Heart left ventricle (tissue), 16 donors: ENCODE measurements around the gene GOLGA8N. TPM values are rescaled to one million over a fixed set of nuclear protein-coding genes. Genes with fewer than 3 reads are reported as not detected.

Experiments
- ATAC-seq, 4 donors: fragments of 200-7000 bp; cut with Tn5 transposase; one replicate each; pipeline ENCODE4 v1.9.1; 2020 to 2022; ENCODE audit warnings: moderate library complexity in 4 of 4, mild to moderate bottlenecking in 3 of 4, moderate number of reproducible peaks in 1 of 4
- DNase-seq, 5 donors: peaks; one replicate each; pipeline ENCODE4 v3.0.0-alpha.2; 2020
- H3K27ac ChIP-seq, 12 donors: fragments of 200-600 bp; sonication (generic) in 4 of 12; one replicate each; pipeline versions ENCODE4 v1.5.0 to v1.8.0; 2016 to 2022; ENCODE audit warnings: mild to moderate bottlenecking in 2 of 12
- H3K27me3 ChIP-seq, 9 donors: fragments of 200-600 bp; sonication (generic) in 2 of 9; one replicate each; pipeline versions ENCODE4 v1.5.1 to v1.8.0; 2016 to 2022; ENCODE audit warnings: mild to moderate bottlenecking in 3 of 9
- H3K36me3 ChIP-seq, 9 donors: fragments of 200-600 bp; sonication (generic) in 2 of 9; one replicate each; pipeline versions ENCODE4 v1.5.0 to v1.8.0; 2018 to 2022; ENCODE audit warnings: mild to moderate bottlenecking in 2 of 9
- H3K4me1 ChIP-seq, 12 donors: fragments of 200-600 bp; sonication (generic) in 4 of 12; one replicate each; pipeline versions ENCODE4 v1.5.0 to v1.8.0; 2016 to 2022; ENCODE audit warnings: mild to moderate bottlenecking in 3 of 12
- H3K4me3 ChIP-seq, 12 donors: fragments of 200-600 bp; sonication (generic) in 4 of 12; one replicate each; pipeline versions ENCODE4 v1.5.0 to v1.8.0; 2017 to 2022; ENCODE audit warnings: mild to moderate bottlenecking in 9 of 12, moderate library complexity in 4 of 12
- H3K9me3 ChIP-seq, 12 donors: fragments of 200-600 bp; sonication (generic) in 4 of 12; one replicate each; pipeline versions ENCODE4 v1.5.0 to v1.8.0; 2016 to 2022; ENCODE audit warnings: mild to moderate bottlenecking in 1 of 12
- POLR2A ChIP-seq, 2 donors: fragments of 450-650 bp; IDR thresholded peaks; one replicate each; pipeline ENCODE4 v1.6.1; 2017; ENCODE audit warnings: antibody characterized with exemption in 2 of 2, mild to moderate bottlenecking in 2 of 2, moderate library complexity in 2 of 2
- WGBS, 4 donors: extraction: QIAGEN DNeasy Blood & Tissue Kit in 2 of 4; methylation state at CpG; one replicate each; pipeline versions ENCODE4 v1.1.5 to v1.1.7; 2013 to 2018; 5-methylcytosine and 5-hydroxymethylcytosine counted together
- intact Hi-C, 10 donors: fragments of 100-400 bp; cut with DNase I; formaldehyde crosslinking; loops; one replicate each; pipeline versions ENCODE4 v1.11.1 to v1.14.2; 2022
- polyA plus RNA-seq, 2 donors: library from polyadenylated mRNA; stranded (reverse); fragments of 200-250 nt; gene quantifications; one replicate each; pipeline ENCODE4 v1.2.3, GENCODE V29; 2013
- total RNA-seq, 9 donors: library from RNA; depleted of rRNA in 2 of 9; stranded (reverse); fragments of >200 nt in 2 of 9; fragmentation: NEBNext Ultra II Directional in 3 of 9; extraction: Animal tissue kit (Norgen Biotek cat#: 25700) in 3 of 9; gene quantifications; one replicate each; pipeline versions ENCODE4 v1.1.0 to v1.2.4, GENCODE V29; 2016 to 2023
- TF ChIP-seq, protein P1 (sequence below), 12 donors: fragments of 200-600 bp; sonication (generic) in 4 of 12; IDR thresholded peaks; one replicate each; pipeline versions ENCODE4 v1.5.0 to v1.8.0; 2018 to 2022; ENCODE audit warnings: antibody characterized with exemption in 12 of 12, mild to moderate bottlenecking in 5 of 12
- donor health status: ischemic (EF 13 %, LVEDD 7.1; RV severe dilation, severe dysfunction).
- donor health status: healthy with polysubstance abuse.
- donor health status: DM: no; HTN: yes; CAD: no.
- donor health status: DM: no; HTN: no; CAD: no.
- donor health status: ischemic (EF 25% LVEDD 6.9; RV normal size, moderate dysfunction).
- donor health status: ischemic (EF 25% LVEDD 5.7; RV mildly dilated, moderate dysfunction).
- donor health status: healthy.
- donor health status: DM: yes; HTN: yes; CAD: no.
- donor health status: ischemic (EF 35%, LVEDD 5.7; RV mildly dilated, moderate dysfunction).
- donor health status: nonischemic (EF 11% LVEDD 7.7; RV severe dilation, severe dysfunction).
- donor health status: DM: yes; HTN: yes; CAD: no.
- donor health status: PGD.
- donor health status: ischemic (EF 29% LVEDD 5.4; RV normal size, mild dysfunction).
- donor health status: nonischemic (EF 23%, LVEDD 6.1; RV moderate dilation, normal function).

Gene GOLGA8N
- total and polyA plus RNA-seq, 11 donors = 1.7 to 12.6 (median 5.1) TPM

DNA sequence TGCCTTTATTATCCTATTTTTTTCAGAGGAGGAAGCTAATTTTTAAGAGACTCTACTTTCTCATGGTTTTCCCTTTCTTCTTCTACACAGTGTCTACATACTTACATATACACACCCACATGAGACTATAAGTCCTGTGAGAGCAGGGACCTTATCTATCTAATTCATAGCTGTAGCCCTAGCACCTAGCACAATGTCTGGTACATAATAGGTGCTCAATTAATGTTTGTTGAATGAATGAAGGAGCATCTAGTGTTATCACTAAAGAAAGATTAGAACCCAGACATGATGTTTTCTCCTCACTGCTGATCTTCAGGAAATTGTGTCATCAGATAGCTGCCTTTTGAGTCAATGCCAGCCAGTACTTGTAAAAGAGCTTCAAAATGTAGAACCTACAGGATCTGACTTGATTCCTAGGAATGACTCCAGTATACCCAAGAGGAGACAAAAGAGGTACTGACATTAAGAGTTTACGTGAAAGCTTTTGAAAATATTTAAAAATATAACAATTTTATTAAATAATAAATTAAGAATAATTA lies 50.7 kb downstream of the GOLGA8N start:
- Histone ChIP-seq H3K36me3 (no peaks in the 10 kb centered on the region), H3K27ac (no peak overlapping the region), H3K4me3 (no peak overlapping the region), H3K9me3 (no peaks in the 10 kb centered on the region), H3K27me3 (peaks cover 0 to 27% (median 7%) of the 10 kb centered on the region in 9 donors), H3K4me1 (no peaks in the 10 kb centered on the region)
- ATAC-seq (no peak), DNase-seq (no peak)
- WGBS, 4 donors = 89 to 98% (median 94%) methylated on average over 1 of the region's 1 CpG
- TF ChIP-seq, protein P1, sequence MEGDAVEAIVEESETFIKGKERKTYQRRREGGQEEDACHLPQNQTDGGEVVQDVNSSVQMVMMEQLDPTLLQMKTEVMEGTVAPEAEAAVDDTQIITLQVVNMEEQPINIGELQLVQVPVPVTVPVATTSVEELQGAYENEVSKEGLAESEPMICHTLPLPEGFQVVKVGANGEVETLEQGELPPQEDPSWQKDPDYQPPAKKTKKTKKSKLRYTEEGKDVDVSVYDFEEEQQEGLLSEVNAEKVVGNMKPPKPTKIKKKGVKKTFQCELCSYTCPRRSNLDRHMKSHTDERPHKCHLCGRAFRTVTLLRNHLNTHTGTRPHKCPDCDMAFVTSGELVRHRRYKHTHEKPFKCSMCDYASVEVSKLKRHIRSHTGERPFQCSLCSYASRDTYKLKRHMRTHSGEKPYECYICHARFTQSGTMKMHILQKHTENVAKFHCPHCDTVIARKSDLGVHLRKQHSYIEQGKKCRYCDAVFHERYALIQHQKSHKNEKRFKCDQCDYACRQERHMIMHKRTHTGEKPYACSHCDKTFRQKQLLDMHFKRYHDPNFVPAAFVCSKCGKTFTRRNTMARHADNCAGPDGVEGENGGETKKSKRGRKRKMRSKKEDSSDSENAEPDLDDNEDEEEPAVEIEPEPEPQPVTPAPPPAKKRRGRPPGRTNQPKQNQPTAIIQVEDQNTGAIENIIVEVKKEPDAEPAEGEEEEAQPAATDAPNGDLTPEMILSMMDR (IDR thresholded peaks at IDR 0.05) = no peak
- TF ChIP-seq POLR2A (IDR thresholded peaks at IDR 0.05) = no peak
- intact Hi-C loops = loop anchor here in 1 of 10 donors (10.0 kb wide), 1 partner anchor 51 kb away; no protein-coding TSS in a partner anchor

DNA sequence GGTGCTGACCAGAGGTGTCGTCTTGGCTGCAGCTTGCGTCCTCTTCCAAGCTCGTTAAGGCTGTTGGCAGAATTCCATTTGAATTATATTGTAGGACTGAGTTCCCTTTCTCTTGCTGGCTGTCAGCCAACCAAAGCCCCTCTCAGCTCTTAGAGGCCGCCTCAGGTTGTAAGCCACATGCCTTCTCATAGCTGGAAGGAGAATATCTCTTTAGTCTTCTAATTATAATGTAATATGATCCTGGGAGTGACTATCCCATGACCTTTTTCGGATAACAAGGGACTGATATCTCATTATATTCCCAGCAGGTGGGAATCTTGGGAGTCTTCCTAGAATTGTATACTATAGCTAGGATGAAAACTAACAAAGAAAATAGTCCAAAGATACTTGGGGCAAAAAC lies 53.0 kb downstream of the GOLGA8N start:
- intact Hi-C loops = loop anchor here in 1 of 10 donors (10.0 kb wide), 1 partner anchor 49 kb away; no protein-coding TSS in a partner anchor
- ATAC-seq = no peak
- Histone ChIP-seq H3K27me3 (peaks cover 0 to 27% (median 7%) of the 10 kb centered on the region in 9 donors), H3K4me1 (no peaks in the 10 kb centered on the region), H3K27ac (no peak overlapping the region), H3K36me3 (no peaks in the 10 kb centered on the region), H3K9me3 (no peaks in the 10 kb centered on the region), H3K4me3 (no peak overlapping the region)
- DNase-seq = no peak
- TF ChIP-seq, protein P1 (IDR thresholded peaks at IDR 0.05) = no peak
- no peak for TF ChIP-seq POLR2A (IDR thresholded peaks at IDR 0.05)
- 48 to 54% (median 52%) methylated on average over 5 of the region's 5 CpGs for WGBS, 4 donors

DNA sequence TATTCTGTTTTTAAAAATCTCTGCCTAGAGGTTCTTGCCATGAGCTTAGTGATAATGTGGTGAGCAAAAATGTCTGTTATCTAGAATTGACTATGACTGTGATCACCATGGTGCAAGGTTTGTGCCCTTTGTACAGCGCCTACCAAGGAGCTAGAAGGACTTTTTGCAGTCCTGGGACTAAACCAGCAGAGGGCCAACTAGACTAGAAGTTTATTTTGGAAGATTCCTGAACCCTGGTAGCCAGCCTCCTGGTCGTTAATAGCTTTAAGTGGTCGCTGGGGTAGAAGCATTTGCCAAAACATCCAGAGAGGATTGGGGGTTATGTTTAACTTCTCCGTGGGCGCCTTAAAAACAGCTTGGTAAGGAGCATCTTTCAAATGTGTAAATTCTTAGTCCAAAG lies 56.1 kb downstream of the GOLGA8N start:
- TF ChIP-seq POLR2A (IDR thresholded peaks at IDR 0.05) = no peak
- TF ChIP-seq, protein P1 (IDR thresholded peaks at IDR 0.05) = no peak
- no peaks in the 10 kb centered on the region for H3K36me3 ChIP-seq
- no peak overlapping the region for H3K4me3 ChIP-seq
- H3K9me3 ChIP-seq = no peaks in the 10 kb centered on the region
- no peak overlapping the region for H3K27ac ChIP-seq
- 62 to 71% (median 67%) methylated on average over 5 of the region's 5 CpGs for WGBS, 4 donors
- H3K4me1 ChIP-seq = no peaks in the 10 kb centered on the region
- H3K27me3 ChIP-seq = peaks cover 0 to 6% (median 0%) of the 10 kb centered on the region in 9 donors
- intact Hi-C loops = loop anchor here in 1 of 10 donors (10.0 kb wide), 1 partner anchor 45 kb away; no protein-coding TSS in a partner anchor
- DNase-seq (no peak), ATAC-seq (no peak)

DNA sequence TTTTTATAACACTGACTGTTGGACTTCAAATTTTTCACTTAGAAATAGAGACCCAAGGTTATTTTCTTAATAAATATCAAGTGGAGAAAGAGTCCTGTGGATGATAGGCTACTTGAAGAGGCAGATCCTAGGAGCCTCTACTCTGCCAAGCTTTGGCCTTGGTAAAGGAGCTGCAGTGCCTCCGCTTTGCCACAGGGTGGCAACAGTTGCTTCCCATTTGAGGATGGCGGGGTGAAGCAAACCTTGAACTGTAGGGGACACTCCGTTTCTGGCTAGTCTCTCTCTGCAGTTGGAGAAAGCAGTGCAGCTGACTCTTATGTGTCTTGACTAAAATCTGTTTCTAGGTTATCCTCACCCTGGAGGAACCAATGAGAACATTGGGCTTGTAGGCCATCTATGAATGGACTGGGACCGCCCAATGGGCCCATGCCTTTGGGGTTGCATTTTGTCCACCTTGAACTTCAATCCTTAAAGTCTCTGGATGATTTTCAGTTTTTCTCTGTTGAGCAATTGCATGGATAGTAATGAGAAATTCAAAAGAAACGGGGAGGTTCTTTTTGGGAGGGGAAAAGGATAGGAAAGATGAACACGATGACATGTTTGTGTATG lies 58.1 kb downstream of the GOLGA8N start:
- DNase-seq (peak in 2 of 5 donors; percentile 13 to 23), ATAC-seq (peak in 3 of 4 donors; percentile 53 to 71 (median 70))
- no peak for TF ChIP-seq POLR2A (IDR thresholded peaks at IDR 0.05)
- TF ChIP-seq, protein P1 (IDR thresholded peaks at IDR 0.05) = peak; percentile 47 to 78 (median 65)
- Histone ChIP-seq H3K27me3 (no peaks in the 10 kb centered on the region), H3K9me3 (no peaks in the 10 kb centered on the region), H3K36me3 (no peaks in the 10 kb centered on the region), H3K27ac (no peak overlapping the region), H3K4me1 (no peaks in the 10 kb centered on the region), H3K4me3 (no peak overlapping the region)
- 39 to 48% (median 42%) methylated on average over 6 of the region's 6 CpGs for WGBS, 4 donors
- intact Hi-C loops = loop anchor here in 1 of 10 donors (10.0 kb wide), 1 partner anchor 63 kb away; the partner anchor contains the start of gene GREM1
